WTC11 (cell line): ENCODE measurements around the gene UROC1. TPM values are rescaled to one million over a fixed set of nuclear protein-coding genes. Genes with fewer than 3 reads are reported as not detected.
A peak's percentile ranks its signal among the peaks of the same experiment; 100 is the strongest.

ENCODE experiments used
- ATAC-seq: fragments of 200-7000 bp; cut with Tn5 transposase; 2 replicates; pipeline ENCODE4 v1.10.0; 2021; ENCODE audit warnings: mild to moderate bottlenecking, moderate library complexity
- CTCF ChIA-PET: fragments of 300-600 bp; sonication (Branson Sonifier 250); formaldehyde crosslinking; loops from one replicate; lab custom pipeline; 2021; ENCODE audit warnings: antibody characterized with exemption; lab: Charles Lee
- POLR2A ChIA-PET: fragments of 350-600 bp; sonication (Branson Sonifier 250); formaldehyde crosslinking; loops from one replicate; lab custom pipeline; 2021; ENCODE audit warnings: antibody characterized with exemption; lab: Charles Lee
- DNase-seq: peaks from one replicate; pipeline ENCODE4 v3.0.0; 2021; ENCODE audit warnings: low spot score
- H3K27ac Mint-ChIP-seq: 2 replicates; pipeline ENCODE4 v1.8.0; 2021; ENCODE audit warnings: mixed read lengths
- H3K27me3 Mint-ChIP-seq: 2 replicates; pipeline ENCODE4 v1.8.0; 2021; ENCODE audit warnings: low read depth, mild to moderate bottlenecking, moderate library complexity, mixed read lengths
- H3K36me3 Mint-ChIP-seq: 2 replicates; pipeline ENCODE4 v1.8.0; 2021; ENCODE audit warnings: mixed read lengths
- H3K4me1 Mint-ChIP-seq: 2 replicates; pipeline ENCODE4 v1.8.0; 2022; ENCODE audit warnings: mixed read lengths
- H3K4me3 Mint-ChIP-seq: 2 replicates; pipeline ENCODE4 v1.8.0; 2021; ENCODE audit warnings: mild to moderate bottlenecking, moderate library complexity, mixed read lengths
- H3K9me3 Mint-ChIP-seq: 2 replicates; pipeline ENCODE4 v1.8.0; 2021; ENCODE audit warnings: mixed read lengths
- ETV6 ChIP-seq: sonication (generic); formaldehyde crosslinking; IDR thresholded peaks from 2 replicates; pipeline ENCODE4 v1.8.1; 2022; ENCODE audit warnings: mild to moderate bottlenecking, missing genetic modification reagents
- JUN ChIP-seq: sonication (generic); formaldehyde crosslinking; IDR thresholded peaks from 2 replicates; pipeline ENCODE4 v1.8.0; 2023; ENCODE audit warnings: mild to moderate bottlenecking, missing genetic modification reagents
- KAT7 ChIP-seq: sonication (generic); formaldehyde crosslinking; IDR thresholded peaks from 2 replicates; pipeline ENCODE4 v1.8.1; 2023; ENCODE audit warnings: missing genetic modification reagents, mild to moderate bottlenecking, borderline replicate concordance
- NFATC4 ChIP-seq: fragments of 250-450 bp; sonication (Bioruptor Pico); IDR thresholded peaks from 2 replicates; pipeline ENCODE4 v1.9.0; 2021; ENCODE audit warnings: mild to moderate bottlenecking
- NFE2L1 ChIP-seq: sonication (generic); formaldehyde crosslinking; IDR thresholded peaks from 2 replicates; pipeline ENCODE4 v1.8.1; 2023; ENCODE audit warnings: missing genetic modification reagents
- NFYB ChIP-seq: sonication (generic); formaldehyde crosslinking; conservative IDR thresholded peaks from 2 replicates; pipeline ENCODE4 v1.8.0; 2022; ENCODE audit warnings: low read depth, missing genetic modification reagents
- RORB ChIP-seq: fragments of 250-450 bp; sonication (Bioruptor Pico); IDR thresholded peaks from 2 replicates; pipeline ENCODE4 v1.9.0; 2021; ENCODE audit warnings: mild to moderate bottlenecking
- ZNF219 ChIP-seq: sonication (generic); formaldehyde crosslinking; IDR thresholded peaks from 2 replicates; pipeline ENCODE4 v1.8.0; 2023; ENCODE audit warnings: missing genetic modification reagents, mild to moderate bottlenecking, borderline replicate concordance
- ZNF232 ChIP-seq: sonication (generic); formaldehyde crosslinking; IDR thresholded peaks from 2 replicates; pipeline ENCODE4 v1.8.0; 2022; ENCODE audit warnings: mild to moderate bottlenecking, missing genetic modification reagents
- ZNF423 ChIP-seq: fragments of 250-450 bp; sonication (Bioruptor Pico); IDR thresholded peaks from 2 replicates; pipeline ENCODE4 v2.1.2; 2022; ENCODE audit warnings: mild to moderate bottlenecking, moderate library complexity
- total RNA-seq: library from RNA; stranded (reverse); gene quantifications from 3 replicates; pipeline ENCODE4 v1.2.3, GENCODE V29; 2021
- TF ChIP-seq, protein P1 (sequence below): sonication (generic); formaldehyde crosslinking; IDR thresholded peaks from 2 replicates; pipeline ENCODE4 v1.8.0; 2022; ENCODE audit warnings: mild to moderate bottlenecking, missing genetic modification reagents
- TF ChIP-seq, protein P2 (sequence below): fragments of 250-450 bp; sonication (Bioruptor Pico); IDR thresholded peaks from 2 replicates; pipeline ENCODE4 v1.9.0; 2021; ENCODE audit warnings: mild to moderate bottlenecking
- TF ChIP-seq, protein P3 (sequence below): fragments of 250-450 bp; sonication (Bioruptor Pico); IDR thresholded peaks from 2 replicates; pipeline ENCODE4 v1.9.0; 2021; ENCODE audit warnings: moderate library complexity, mild to moderate bottlenecking, inconsistent platforms, borderline replicate concordance
- TF ChIP-seq, protein P4 (sequence below): sonication (generic); formaldehyde crosslinking; IDR thresholded peaks from 2 replicates; pipeline ENCODE4 v1.8.1; 2023; ENCODE audit warnings: mild to moderate bottlenecking, missing genetic modification reagents
- TF ChIP-seq, protein P5 (sequence below): sonication (generic); formaldehyde crosslinking; IDR thresholded peaks from 2 replicates; pipeline ENCODE4 v1.8.0; 2022; ENCODE audit warnings: mild to moderate bottlenecking, missing genetic modification reagents
- TF ChIP-seq, protein P6 (sequence below): sonication (generic); formaldehyde crosslinking; IDR thresholded peaks from 2 replicates; pipeline ENCODE4 v1.8.1; 2022; ENCODE audit warnings: mild to moderate bottlenecking, missing genetic modification reagents, moderate library complexity, borderline replicate concordance

UROC1 gene
- total RNA-seq, 1 experiment from 2014 or later = not detected

DNA sequence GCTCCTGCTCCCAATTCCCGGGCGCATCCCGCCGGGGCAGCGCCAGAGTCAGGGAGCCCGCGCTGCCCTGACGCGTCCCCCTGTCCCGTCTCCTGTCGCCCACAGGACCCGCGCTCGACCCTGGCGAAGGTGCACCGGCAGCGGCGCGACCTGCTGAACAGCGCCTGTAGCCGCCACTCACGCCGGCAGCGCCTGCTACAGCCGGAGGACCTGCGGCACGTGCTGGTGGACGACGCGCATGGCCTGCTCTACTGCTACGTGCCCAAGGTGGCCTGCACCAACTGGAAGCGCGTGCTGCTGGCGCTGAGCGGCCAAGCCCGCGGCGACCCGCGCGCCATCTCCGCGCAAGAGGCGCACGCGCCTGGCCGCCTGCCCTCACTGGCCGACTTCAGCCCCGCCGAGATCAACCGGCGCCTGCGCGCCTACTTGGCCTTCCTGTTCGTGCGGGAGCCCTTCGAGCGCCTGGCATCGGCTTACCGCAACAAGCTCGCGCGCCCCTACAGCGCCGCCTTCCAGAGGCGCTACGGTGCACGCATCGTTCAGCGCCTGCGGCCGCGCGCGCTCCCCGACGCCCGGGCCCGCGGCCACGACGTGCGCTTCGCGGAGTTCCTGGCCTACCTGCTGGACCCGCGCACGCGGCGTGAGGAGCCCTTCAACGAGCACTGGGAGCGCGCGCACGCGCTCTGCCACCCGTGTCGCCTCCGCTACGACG, 24.2 kb upstream of the UROC1 start:
- Mint-ChIP-seq H3K27ac (no peak overlapping the region), H3K36me3 (no peaks in the 10 kb centered on the region), H3K27me3 (no peaks in the 10 kb centered on the region), H3K4me1 (0 out of 2 replicates have a peak, but pooled peaks cover 2% of the 10 kb centered on the region), H3K4me3 (no peak overlapping the region), H3K9me3 (no peaks in the 10 kb centered on the region)
- TF ChIP-seq, protein P1, sequence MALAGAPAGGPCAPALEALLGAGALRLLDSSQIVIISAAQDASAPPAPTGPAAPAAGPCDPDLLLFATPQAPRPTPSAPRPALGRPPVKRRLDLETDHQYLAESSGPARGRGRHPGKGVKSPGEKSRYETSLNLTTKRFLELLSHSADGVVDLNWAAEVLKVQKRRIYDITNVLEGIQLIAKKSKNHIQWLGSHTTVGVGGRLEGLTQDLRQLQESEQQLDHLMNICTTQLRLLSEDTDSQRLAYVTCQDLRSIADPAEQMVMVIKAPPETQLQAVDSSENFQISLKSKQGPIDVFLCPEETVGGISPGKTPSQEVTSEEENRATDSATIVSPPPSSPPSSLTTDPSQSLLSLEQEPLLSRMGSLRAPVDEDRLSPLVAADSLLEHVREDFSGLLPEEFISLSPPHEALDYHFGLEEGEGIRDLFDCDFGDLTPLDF (CRISPR knock-in tag) = no peak
- TF ChIP-seq, protein P2, sequence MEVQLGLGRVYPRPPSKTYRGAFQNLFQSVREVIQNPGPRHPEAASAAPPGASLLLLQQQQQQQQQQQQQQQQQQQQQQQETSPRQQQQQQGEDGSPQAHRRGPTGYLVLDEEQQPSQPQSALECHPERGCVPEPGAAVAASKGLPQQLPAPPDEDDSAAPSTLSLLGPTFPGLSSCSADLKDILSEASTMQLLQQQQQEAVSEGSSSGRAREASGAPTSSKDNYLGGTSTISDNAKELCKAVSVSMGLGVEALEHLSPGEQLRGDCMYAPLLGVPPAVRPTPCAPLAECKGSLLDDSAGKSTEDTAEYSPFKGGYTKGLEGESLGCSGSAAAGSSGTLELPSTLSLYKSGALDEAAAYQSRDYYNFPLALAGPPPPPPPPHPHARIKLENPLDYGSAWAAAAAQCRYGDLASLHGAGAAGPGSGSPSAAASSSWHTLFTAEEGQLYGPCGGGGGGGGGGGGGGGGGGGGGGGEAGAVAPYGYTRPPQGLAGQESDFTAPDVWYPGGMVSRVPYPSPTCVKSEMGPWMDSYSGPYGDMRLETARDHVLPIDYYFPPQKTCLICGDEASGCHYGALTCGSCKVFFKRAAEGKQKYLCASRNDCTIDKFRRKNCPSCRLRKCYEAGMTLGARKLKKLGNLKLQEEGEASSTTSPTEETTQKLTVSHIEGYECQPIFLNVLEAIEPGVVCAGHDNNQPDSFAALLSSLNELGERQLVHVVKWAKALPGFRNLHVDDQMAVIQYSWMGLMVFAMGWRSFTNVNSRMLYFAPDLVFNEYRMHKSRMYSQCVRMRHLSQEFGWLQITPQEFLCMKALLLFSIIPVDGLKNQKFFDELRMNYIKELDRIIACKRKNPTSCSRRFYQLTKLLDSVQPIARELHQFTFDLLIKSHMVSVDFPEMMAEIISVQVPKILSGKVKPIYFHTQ = no peak
- TF ChIP-seq RORB = no peak
- no peak for TF ChIP-seq NFE2L1 (CRISPR knock-in tag)
- TF ChIP-seq JUN (CRISPR knock-in tag) = no peak
- TF ChIP-seq NFATC4 (CRISPR knock-in tag) = no peak
- TF ChIP-seq NFYB (CRISPR knock-in tag) = no peak
- CTCF ChIA-PET = no interaction called here
- ATAC-seq = no peak; the same call in 1 of the 2 replicates
- peak; percentile 10 for DNase-seq
- POLR2A ChIA-PET = no interaction called here

DNA sequence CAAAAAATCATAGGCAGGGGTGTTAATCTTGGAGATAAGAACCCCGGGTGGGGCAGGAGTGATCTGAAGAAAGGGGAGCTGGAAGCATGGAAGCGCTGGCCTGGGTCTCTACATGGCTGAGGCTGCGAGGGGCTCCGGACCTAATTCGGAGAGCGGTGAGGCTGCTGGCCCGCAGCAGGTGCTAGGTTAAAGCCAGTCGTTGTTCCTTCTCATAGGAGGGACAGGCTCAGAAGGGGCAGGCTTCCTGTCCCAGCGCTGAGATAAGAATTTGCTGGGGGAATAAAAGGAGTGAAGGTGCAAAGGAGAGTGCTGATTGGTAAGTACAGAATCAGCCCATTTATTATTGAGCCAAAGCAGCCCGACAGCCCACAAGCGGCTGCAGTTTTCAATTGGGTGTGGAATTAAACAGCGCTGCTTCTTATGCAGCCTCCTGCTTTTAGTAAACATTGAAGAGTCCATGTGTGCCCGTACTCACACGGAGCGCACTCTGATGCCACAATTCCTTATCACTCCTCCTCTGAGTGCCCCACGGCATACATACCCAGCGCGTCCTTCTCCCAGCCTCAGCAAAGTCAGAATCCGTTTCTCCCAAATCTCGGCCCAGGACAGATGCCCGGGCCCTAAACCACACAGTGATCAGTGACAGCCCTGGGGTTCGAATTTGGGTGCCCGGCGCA, 23.5 kb upstream of the UROC1 start:
- ATAC-seq (no peak), DNase-seq (peak; percentile 7)
- ChIA-PET CTCF (no interaction called here), POLR2A (no interaction called here)
- H3K27ac Mint-ChIP-seq = 0 out of 2 replicates have a peak overlapping the region, but pooled peaks have one; percentile 14
- no peaks in the 10 kb centered on the region for H3K36me3 Mint-ChIP-seq
- no peaks in the 10 kb centered on the region for H3K27me3 Mint-ChIP-seq
- no peaks in the 10 kb centered on the region for H3K9me3 Mint-ChIP-seq
- H3K4me1 Mint-ChIP-seq = 0 out of 2 replicates have a peak, but pooled peaks cover 2% of the 10 kb centered on the region
- TF ChIP-seq, protein P3, sequence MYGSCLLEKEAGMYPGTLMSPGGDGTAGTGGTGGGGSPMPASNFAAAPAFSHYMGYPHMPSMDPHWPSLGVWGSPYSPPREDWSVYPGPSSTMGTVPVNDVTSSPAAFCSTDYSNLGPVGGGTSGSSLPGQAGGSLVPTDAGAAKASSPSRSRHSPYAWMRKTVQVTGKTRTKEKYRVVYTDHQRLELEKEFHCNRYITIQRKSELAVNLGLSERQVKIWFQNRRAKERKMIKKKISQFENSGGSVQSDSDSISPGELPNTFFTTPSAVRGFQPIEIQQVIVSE (CRISPR knock-in tag) = no peak
- no peak for TF ChIP-seq JUN (CRISPR knock-in tag)
- TF ChIP-seq, protein P1 (CRISPR knock-in tag) = no peak
- no peak for TF ChIP-seq KAT7
- no peak for TF ChIP-seq NFYB (CRISPR knock-in tag)
- TF ChIP-seq ZNF232 = no peak
- TF ChIP-seq, protein P4, sequence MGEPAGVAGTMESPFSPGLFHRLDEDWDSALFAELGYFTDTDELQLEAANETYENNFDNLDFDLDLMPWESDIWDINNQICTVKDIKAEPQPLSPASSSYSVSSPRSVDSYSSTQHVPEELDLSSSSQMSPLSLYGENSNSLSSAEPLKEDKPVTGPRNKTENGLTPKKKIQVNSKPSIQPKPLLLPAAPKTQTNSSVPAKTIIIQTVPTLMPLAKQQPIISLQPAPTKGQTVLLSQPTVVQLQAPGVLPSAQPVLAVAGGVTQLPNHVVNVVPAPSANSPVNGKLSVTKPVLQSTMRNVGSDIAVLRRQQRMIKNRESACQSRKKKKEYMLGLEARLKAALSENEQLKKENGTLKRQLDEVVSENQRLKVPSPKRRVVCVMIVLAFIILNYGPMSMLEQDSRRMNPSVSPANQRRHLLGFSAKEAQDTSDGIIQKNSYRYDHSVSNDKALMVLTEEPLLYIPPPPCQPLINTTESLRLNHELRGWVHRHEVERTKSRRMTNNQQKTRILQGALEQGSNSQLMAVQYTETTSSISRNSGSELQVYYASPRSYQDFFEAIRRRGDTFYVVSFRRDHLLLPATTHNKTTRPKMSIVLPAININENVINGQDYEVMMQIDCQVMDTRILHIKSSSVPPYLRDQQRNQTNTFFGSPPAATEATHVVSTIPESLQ (CRISPR knock-in tag) = no peak
- no peak for TF ChIP-seq ZNF423 (CRISPR knock-in tag)
- TF ChIP-seq, protein P5, sequence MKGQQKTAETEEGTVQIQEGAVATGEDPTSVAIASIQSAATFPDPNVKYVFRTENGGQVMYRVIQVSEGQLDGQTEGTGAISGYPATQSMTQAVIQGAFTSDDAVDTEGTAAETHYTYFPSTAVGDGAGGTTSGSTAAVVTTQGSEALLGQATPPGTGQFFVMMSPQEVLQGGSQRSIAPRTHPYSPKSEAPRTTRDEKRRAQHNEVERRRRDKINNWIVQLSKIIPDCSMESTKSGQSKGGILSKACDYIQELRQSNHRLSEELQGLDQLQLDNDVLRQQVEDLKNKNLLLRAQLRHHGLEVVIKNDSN = no peak
- no peak for TF ChIP-seq ETV6 (CRISPR knock-in tag)
- TF ChIP-seq, protein P6, sequence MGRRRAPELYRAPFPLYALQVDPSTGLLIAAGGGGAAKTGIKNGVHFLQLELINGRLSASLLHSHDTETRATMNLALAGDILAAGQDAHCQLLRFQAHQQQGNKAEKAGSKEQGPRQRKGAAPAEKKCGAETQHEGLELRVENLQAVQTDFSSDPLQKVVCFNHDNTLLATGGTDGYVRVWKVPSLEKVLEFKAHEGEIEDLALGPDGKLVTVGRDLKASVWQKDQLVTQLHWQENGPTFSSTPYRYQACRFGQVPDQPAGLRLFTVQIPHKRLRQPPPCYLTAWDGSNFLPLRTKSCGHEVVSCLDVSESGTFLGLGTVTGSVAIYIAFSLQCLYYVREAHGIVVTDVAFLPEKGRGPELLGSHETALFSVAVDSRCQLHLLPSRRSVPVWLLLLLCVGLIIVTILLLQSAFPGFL = no peak
- TF ChIP-seq ZNF219 (CRISPR knock-in tag) = no peak
- no peak overlapping the region for H3K4me3 Mint-ChIP-seq
